IPS DF 6.9 (cell line): ENCODE data around the gene BAG5.

ENCODE experiments used
- DNase-seq: peaks from one replicate; pipeline ENCODE4 v3.0.0-alpha.2; 2013; ENCODE audit warnings: low read depth, low spot score
- H3K27ac ChIP-seq: one replicate; pipeline ENCODE4 v1.5.1; 2013; ENCODE audit warnings: low read length, control low read depth
- H3K27me3 ChIP-seq: 2 replicates; pipeline ENCODE4 v1.6.1; 2013; ENCODE audit warnings: mild to moderate bottlenecking, low read length; ENCODE audit not compliant: control insufficient read depth, insufficient read depth
- H3K36me3 ChIP-seq: 2 replicates; pipeline ENCODE4 v1.6.1; 2013; ENCODE audit warnings: low read length; ENCODE audit not compliant: control insufficient read depth, insufficient read depth
- H3K4me1 ChIP-seq: 2 replicates; pipeline ENCODE4 v1.6.1; 2013; ENCODE audit warnings: low read length; ENCODE audit not compliant: control insufficient read depth, insufficient read depth
- H3K4me3 ChIP-seq: 2 replicates; pipeline ENCODE4 v1.5.1; 2013; ENCODE audit warnings: mild to moderate bottlenecking, low read length
- H3K9me3 ChIP-seq: 2 replicates; pipeline ENCODE4 v1.6.1; 2013; ENCODE audit warnings: low read length, inconsistent platforms; ENCODE audit not compliant: control insufficient read depth, insufficient read depth
- WGBS: extraction: QIAGEN DNeasy Blood & Tissue Kit; methylation state at CpG from one replicate; pipeline ENCODE4 v1.1.7; 2013; ENCODE audit warnings: mixed read lengths, missing lambda C conversion rate; ENCODE audit not compliant: insufficient read length, insufficient coverage; 5-methylcytosine and 5-hydroxymethylcytosine counted together

BAG5 gene

GRCh38 chr14:103593577-103593976 is 31.1 kb upstream of the BAG5 start:
- Histone ChIP-seq H3K9me3 (no peaks in the 10 kb centered on the region), H3K27ac (no peak overlapping the region), H3K27me3 (no peaks in the 10 kb centered on the region), H3K36me3 (no peaks in the 10 kb centered on the region; the same call in 1 of the 2 replicates), H3K4me1 (no peaks in the 10 kb centered on the region), H3K4me3 (no peak overlapping the region)
- no peak for DNase-seq
- WGBS, result no CpG with 5 or more reads among the region's 6 CpGs

GRCh38 chr14:103584326-103584915 is 22.0 kb upstream of the BAG5 start:
- Histone ChIP-seq H3K4me1 (no peaks in the 10 kb centered on the region), H3K36me3 (no peaks in the 10 kb centered on the region; the same call in 1 of the 2 replicates), H3K9me3 (no peaks in the 10 kb centered on the region), H3K27ac (no peak overlapping the region), H3K4me3 (no peak overlapping the region), H3K27me3 (no peaks in the 10 kb centered on the region)
- no CpG with 5 or more reads among the region's 11 CpGs for WGBS
- DNase-seq, result no peak

GRCh38 chr14:103581954-103582703 is 19.7 kb upstream of the BAG5 start:
- Histone ChIP-seq H3K4me3 (no peak overlapping the region), H3K4me1 (no peaks in the 10 kb centered on the region), H3K9me3 (no peaks in the 10 kb centered on the region), H3K27ac (no peak overlapping the region), H3K27me3 (no peaks in the 10 kb centered on the region), H3K36me3 (no peaks in the 10 kb centered on the region; the same call in 1 of the 2 replicates)
- no peak for DNase-seq
- no CpG with 5 or more reads among the region's 26 CpGs for WGBS

- Histone ChIP-seq H3K27ac (no peak overlapping the region), H3K4me3 (no peak overlapping the region), H3K27me3 (no peaks in the 10 kb centered on the region), H3K4me1 (no peaks in the 10 kb centered on the region), H3K9me3 (no peaks in the 10 kb centered on the region), H3K36me3 (no peaks in the 10 kb centered on the region; the same call in 1 of the 2 replicates)
- DNase-seq, result no peak
- WGBS, result no CpG with 5 or more reads among the region's 11 CpGs
These were observed 18.7 kb upstream of the BAG5 start for GRCh38 chr14:103581206-103581605.

- WGBS, result no CpG with 5 or more reads among the region's 12 CpGs
- Histone ChIP-seq H3K27ac (no peak overlapping the region), H3K4me3 (no peak overlapping the region), H3K36me3 (no peaks in the 10 kb centered on the region; the same call in none of the 2 replicates), H3K4me1 (no peaks in the 10 kb centered on the region), H3K27me3 (no peaks in the 10 kb centered on the region), H3K9me3 (no peaks in the 10 kb centered on the region)
- DNase-seq, result no peak
These were observed 16.1 kb upstream of the BAG5 start for GRCh38 chr14:103578401-103579075.

GRCh38 chr14:103576371-103577024 is 14.0 kb upstream of the BAG5 start:
- H3K36me3 ChIP-seq, result no peaks in the 10 kb centered on the region; the same call in none of the 2 replicates
- no peaks in the 10 kb centered on the region for H3K4me1 ChIP-seq
- H3K9me3 ChIP-seq, result no peaks in the 10 kb centered on the region
- DNase-seq, result no peak
- no peak overlapping the region for H3K4me3 ChIP-seq
- no peaks in the 10 kb centered on the region for H3K27me3 ChIP-seq
- no peak overlapping the region for H3K27ac ChIP-seq
- WGBS, result no CpG with 5 or more reads among the region's 9 CpGs

- no peaks in the 10 kb centered on the region for H3K4me1 ChIP-seq
- no peak overlapping the region for H3K27ac ChIP-seq
- H3K9me3 ChIP-seq, result no peaks in the 10 kb centered on the region
- H3K27me3 ChIP-seq, result no peaks in the 10 kb centered on the region
- H3K4me3 ChIP-seq, result no peak overlapping the region
- DNase-seq, result no peak
- WGBS, result no CpG with 5 or more reads among the region's 18 CpGs
- no peaks in the 10 kb centered on the region; the same call in none of the 2 replicates for H3K36me3 ChIP-seq
These were observed 12.3 kb upstream of the BAG5 start for GRCh38 chr14:103574707-103575285.

GRCh38 chr14:103574104-103574503 is 11.6 kb upstream of the BAG5 start:
- no peak overlapping the region for H3K4me3 ChIP-seq
- H3K36me3 ChIP-seq, result no peaks in the 10 kb centered on the region; the same call in none of the 2 replicates
- WGBS, result no CpG with 5 or more reads among the region's 6 CpGs
- H3K9me3 ChIP-seq, result no peaks in the 10 kb centered on the region
- H3K4me1 ChIP-seq, result no peaks in the 10 kb centered on the region
- no peaks in the 10 kb centered on the region for H3K27me3 ChIP-seq
- DNase-seq, result no peak
- H3K27ac ChIP-seq, result no peak overlapping the region

GRCh38 chr14:103569408-103569807 is 7.0 kb upstream of the BAG5 start:
- H3K27me3 ChIP-seq, result no peaks in the 10 kb centered on the region
- H3K4me3 ChIP-seq, result no peak overlapping the region
- no peak overlapping the region for H3K27ac ChIP-seq
- H3K36me3 ChIP-seq, result no peaks in the 10 kb centered on the region; the same call in none of the 2 replicates
- no CpG with 5 or more reads among the region's 11 CpGs for WGBS
- H3K9me3 ChIP-seq, result no peaks in the 10 kb centered on the region
- H3K4me1 ChIP-seq, result peaks cover 1% of the 10 kb centered on the region; the same call in 1 of the 2 replicates
- no peak for DNase-seq

GRCh38 chr14:103568952-103569351 is 6.5 kb upstream of the BAG5 start:
- Histone ChIP-seq H3K4me3 (no peak overlapping the region), H3K36me3 (no peaks in the 10 kb centered on the region; the same call in 1 of the 2 replicates), H3K4me1 (peaks cover 1% of the 10 kb centered on the region; the same call in 1 of the 2 replicates), H3K9me3 (no peaks in the 10 kb centered on the region), H3K27me3 (no peaks in the 10 kb centered on the region), H3K27ac (no peak overlapping the region)
- no peak for DNase-seq
- WGBS, result no CpG with 5 or more reads among the region's 8 CpGs
